HepG2 (cell line): ENCODE results near the gene ZNF446. TPM values are rescaled to one million over a fixed set of nuclear protein-coding genes. Genes with fewer than 3 reads are reported as not detected.
A peak's percentile ranks its signal among the peaks of the same experiment; 100 is the strongest.

ENCODE experiments used
- BCL6 ChIP-seq: IDR thresholded peaks from 2 replicates; pipeline ENCODE4 v1.6.1; 2016; ENCODE audit warnings: missing genetic modification reagents, missing compliant biosample characterization
- DPF2 ChIP-seq: sonication (generic); formaldehyde crosslinking; IDR thresholded peaks from 2 replicates; pipeline ENCODE4 v1.4.0; 2020; ENCODE audit warnings: mild to moderate bottlenecking, low read depth, missing genetic modification reagents, borderline replicate concordance
- DR1 ChIP-seq: sonication (generic); formaldehyde crosslinking; IDR thresholded peaks from 2 replicates; pipeline ENCODE4 v1.8.0; 2021; ENCODE audit warnings: mild to moderate bottlenecking, missing genetic modification reagents, inconsistent platforms
- HHEX ChIP-seq: IDR thresholded peaks from 2 replicates; pipeline ENCODE4 v1.6.1; 2016; ENCODE audit warnings: control low read depth
- HMG20B ChIP-seq: conservative IDR thresholded peaks from 2 replicates; pipeline ENCODE4 v1.6.1; 2016; ENCODE audit warnings: missing genetic modification reagents, missing compliant biosample characterization
- IKZF1 ChIP-seq: fragments of 450-650 bp; IDR thresholded peaks from 2 replicates; pipeline ENCODE4 v1.7.1; 2016
- IRF2 ChIP-seq: IDR thresholded peaks from 2 replicates; pipeline ENCODE4 v1.6.1; 2018; ENCODE audit warnings: missing genetic modification reagents, missing compliant biosample characterization
- KDM5A ChIP-seq: fragments of 200-600 bp; sonication (generic); IDR thresholded peaks from 2 replicates; pipeline ENCODE4 v1.7.0; 2018; ENCODE audit warnings: antibody characterized with exemption, mild to moderate bottlenecking, low read length, borderline replicate concordance
- MXD4 ChIP-seq: IDR thresholded peaks from 2 replicates; pipeline ENCODE4 v1.6.1; 2016; ENCODE audit warnings: mild to moderate bottlenecking, missing biosample characterization, missing genetic modification reagents
- POGZ ChIP-seq: sonication (generic); formaldehyde crosslinking; IDR thresholded peaks from 2 replicates; pipeline ENCODE4 v1.4.0; 2020; ENCODE audit warnings: mild to moderate bottlenecking, missing genetic modification reagents
- SAP130 ChIP-seq: IDR thresholded peaks from 2 replicates; pipeline ENCODE4 v1.6.1; 2016; ENCODE audit warnings: low read depth
- SATB2 ChIP-seq: sonication (generic); formaldehyde crosslinking; IDR thresholded peaks from 2 replicates; pipeline ENCODE4 v1.5.0; 2020; ENCODE audit warnings: missing genetic modification reagents
- SMARCE1 ChIP-seq: fragments of 450-650 bp; IDR thresholded peaks from 2 replicates; pipeline ENCODE4 v1.6.1; 2017; ENCODE audit warnings: borderline replicate concordance
- TEAD2 ChIP-seq: sonication (generic); formaldehyde crosslinking; IDR thresholded peaks from 2 replicates; pipeline ENCODE4 v1.9.0; 2021; ENCODE audit warnings: missing genetic modification reagents
- ZNF768 ChIP-seq: sonication (generic); formaldehyde crosslinking; IDR thresholded peaks from 2 replicates; pipeline ENCODE4 v1.4.0; 2020; ENCODE audit warnings: missing genetic modification reagents
- ZSCAN30 ChIP-seq: sonication (generic); formaldehyde crosslinking; IDR thresholded peaks from 2 replicates; pipeline ENCODE4 v1.5.0; 2020; ENCODE audit warnings: mild to moderate bottlenecking, missing genetic modification reagents
- polyA plus RNA-seq, 8 experiments: library from polyadenylated mRNA; depleted of rRNA in 3 of 8; stranded (reverse) in 7 of 8; unstranded in 1 of 8; fragments of >200 nt; fragmentation: Illumina TruSeq in 4 of 8; extraction: Trizol in 4 of 8; gene quantifications; 2 replicates each; pipeline versions ENCODE4 v1.2.1 to v1.2.3, GENCODE V29; 2011 to 2016; ENCODE audit warnings: low read depth in 4 of 8, missing spikeins in 1 of 8, mixed read lengths in 1 of 8; ENCODE audit not compliant: insufficient read depth in 1 of 8
- total RNA-seq, 5 experiments: library from RNA; depleted of rRNA; stranded (reverse); fragments of >200 nt; fragmentation: Illumina TruSeq; extraction: Trizol; gene quantifications; 2 replicates each; pipeline ENCODE4 v1.2.3, GENCODE V29; 2016; ENCODE audit warnings: low read depth in 1 of 5
- TF ChIP-seq, protein P1 (sequence below): sonication (generic); formaldehyde crosslinking; IDR thresholded peaks from 2 replicates; pipeline ENCODE4 v1.4.0; 2020; ENCODE audit warnings: missing genetic modification reagents
- TF ChIP-seq, protein P2 (sequence below): sonication (generic); formaldehyde crosslinking; IDR thresholded peaks from 2 replicates; pipeline ENCODE4 v1.4.0; 2020; ENCODE audit warnings: mild to moderate bottlenecking, missing genetic modification reagents
- TF ChIP-seq, protein P3 (sequence below), 2 experiments: sonication (generic) in 1 of 2; formaldehyde crosslinking in 1 of 2; IDR thresholded peaks; 2 replicates each; pipeline versions ENCODE4 v1.4.0 to v1.6.1; 2018 to 2020; ENCODE audit warnings: missing genetic modification reagents in 2 of 2, borderline replicate concordance in 1 of 2, low read depth in 1 of 2, mild to moderate bottlenecking in 1 of 2, missing biosample characterization in 1 of 2

ZNF446 gene
- total and polyA plus RNA-seq, 2 of the 13 experiments (the other 11 are each of a cell fraction or from before 2014, with no cell fraction given), result 3.0 to 3.6 TPM

DNA sequence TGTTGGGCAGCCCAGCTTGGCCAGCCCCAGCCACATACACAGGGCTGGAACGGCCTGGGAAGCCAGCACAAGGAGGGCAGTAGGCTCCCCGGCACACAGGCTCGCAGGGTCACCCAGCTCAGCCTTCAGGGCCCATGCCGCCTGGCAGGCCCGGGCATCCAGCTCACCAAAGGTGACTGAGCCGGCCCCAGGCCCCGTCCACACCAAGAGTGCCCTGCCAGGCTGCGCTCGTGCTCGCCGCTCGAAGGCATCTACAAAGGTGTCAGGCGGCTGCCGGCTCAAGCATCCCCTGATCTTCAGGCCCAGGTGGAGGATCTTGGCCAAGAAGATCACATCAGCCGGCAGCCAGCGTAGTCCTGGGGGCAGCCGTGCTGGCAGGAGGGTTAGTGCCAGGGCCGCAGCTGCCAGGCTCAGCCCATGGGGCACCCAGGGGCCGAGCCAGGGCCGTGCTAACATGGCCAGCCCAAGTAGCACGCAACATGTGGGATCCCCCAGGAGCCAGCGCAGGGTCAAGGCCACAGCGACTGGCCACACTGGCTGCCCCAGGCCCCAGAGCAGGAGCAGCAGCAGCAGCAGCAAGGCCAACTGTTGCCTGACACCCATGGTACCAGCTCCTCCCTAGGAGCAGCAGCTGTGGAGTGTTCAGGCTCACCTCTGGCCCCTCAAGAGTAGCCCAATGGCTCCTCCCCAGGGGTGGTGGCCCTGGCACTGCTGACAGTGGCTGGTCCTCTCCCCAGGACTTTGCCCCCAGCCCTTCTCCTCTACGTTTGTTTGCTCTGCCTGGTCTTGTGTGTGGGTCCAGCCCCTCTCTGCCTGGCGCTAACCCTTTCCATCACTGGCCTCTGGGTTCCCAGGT lies 35.4 kb downstream of the ZNF446 start, which contains the start of gene SLC27A5 (continued):
- TF ChIP-seq, protein P1, sequence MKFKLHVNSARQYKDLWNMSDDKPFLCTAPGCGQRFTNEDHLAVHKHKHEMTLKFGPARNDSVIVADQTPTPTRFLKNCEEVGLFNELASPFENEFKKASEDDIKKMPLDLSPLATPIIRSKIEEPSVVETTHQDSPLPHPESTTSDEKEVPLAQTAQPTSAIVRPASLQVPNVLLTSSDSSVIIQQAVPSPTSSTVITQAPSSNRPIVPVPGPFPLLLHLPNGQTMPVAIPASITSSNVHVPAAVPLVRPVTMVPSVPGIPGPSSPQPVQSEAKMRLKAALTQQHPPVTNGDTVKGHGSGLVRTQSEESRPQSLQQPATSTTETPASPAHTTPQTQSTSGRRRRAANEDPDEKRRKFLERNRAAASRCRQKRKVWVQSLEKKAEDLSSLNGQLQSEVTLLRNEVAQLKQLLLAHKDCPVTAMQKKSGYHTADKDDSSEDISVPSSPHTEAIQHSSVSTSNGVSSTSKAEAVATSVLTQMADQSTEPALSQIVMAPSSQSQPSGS (CRISPR knock-in tag), result peak; percentile 35; the same call in 1 of the 2 replicates
- TF ChIP-seq HMG20B (CRISPR knock-in tag) (0 out of 2 replicates have a peak, but pooled peaks have one; percentile 20), ZNF768 (CRISPR knock-in tag) (no peak; the same call in 1 of the 2 replicates), TEAD2 (no peak), KDM5A (no peak), BCL6 (CRISPR knock-in tag) (peak; percentile 51; the same call in 1 of the 2 replicates), DR1 (peak; percentile 65; the same call in 1 of the 2 replicates), SATB2 (CRISPR knock-in tag) (no peak), IRF2 (CRISPR knock-in tag) (peak; percentile 42; the same call in 1 of the 2 replicates), HHEX (no peak), MXD4 (CRISPR knock-in tag) (no peak), SAP130 (CRISPR knock-in tag) (peak; percentile 83), DPF2 (CRISPR knock-in tag) (peak; percentile 63; the same call in 1 of the 2 replicates), SMARCE1 (no peak), POGZ (CRISPR knock-in tag) (no peak; the same call in none of the 2 replicates), IKZF1 (no peak), ZSCAN30 (CRISPR knock-in tag) (no peak)
- TF ChIP-seq, protein P2, sequence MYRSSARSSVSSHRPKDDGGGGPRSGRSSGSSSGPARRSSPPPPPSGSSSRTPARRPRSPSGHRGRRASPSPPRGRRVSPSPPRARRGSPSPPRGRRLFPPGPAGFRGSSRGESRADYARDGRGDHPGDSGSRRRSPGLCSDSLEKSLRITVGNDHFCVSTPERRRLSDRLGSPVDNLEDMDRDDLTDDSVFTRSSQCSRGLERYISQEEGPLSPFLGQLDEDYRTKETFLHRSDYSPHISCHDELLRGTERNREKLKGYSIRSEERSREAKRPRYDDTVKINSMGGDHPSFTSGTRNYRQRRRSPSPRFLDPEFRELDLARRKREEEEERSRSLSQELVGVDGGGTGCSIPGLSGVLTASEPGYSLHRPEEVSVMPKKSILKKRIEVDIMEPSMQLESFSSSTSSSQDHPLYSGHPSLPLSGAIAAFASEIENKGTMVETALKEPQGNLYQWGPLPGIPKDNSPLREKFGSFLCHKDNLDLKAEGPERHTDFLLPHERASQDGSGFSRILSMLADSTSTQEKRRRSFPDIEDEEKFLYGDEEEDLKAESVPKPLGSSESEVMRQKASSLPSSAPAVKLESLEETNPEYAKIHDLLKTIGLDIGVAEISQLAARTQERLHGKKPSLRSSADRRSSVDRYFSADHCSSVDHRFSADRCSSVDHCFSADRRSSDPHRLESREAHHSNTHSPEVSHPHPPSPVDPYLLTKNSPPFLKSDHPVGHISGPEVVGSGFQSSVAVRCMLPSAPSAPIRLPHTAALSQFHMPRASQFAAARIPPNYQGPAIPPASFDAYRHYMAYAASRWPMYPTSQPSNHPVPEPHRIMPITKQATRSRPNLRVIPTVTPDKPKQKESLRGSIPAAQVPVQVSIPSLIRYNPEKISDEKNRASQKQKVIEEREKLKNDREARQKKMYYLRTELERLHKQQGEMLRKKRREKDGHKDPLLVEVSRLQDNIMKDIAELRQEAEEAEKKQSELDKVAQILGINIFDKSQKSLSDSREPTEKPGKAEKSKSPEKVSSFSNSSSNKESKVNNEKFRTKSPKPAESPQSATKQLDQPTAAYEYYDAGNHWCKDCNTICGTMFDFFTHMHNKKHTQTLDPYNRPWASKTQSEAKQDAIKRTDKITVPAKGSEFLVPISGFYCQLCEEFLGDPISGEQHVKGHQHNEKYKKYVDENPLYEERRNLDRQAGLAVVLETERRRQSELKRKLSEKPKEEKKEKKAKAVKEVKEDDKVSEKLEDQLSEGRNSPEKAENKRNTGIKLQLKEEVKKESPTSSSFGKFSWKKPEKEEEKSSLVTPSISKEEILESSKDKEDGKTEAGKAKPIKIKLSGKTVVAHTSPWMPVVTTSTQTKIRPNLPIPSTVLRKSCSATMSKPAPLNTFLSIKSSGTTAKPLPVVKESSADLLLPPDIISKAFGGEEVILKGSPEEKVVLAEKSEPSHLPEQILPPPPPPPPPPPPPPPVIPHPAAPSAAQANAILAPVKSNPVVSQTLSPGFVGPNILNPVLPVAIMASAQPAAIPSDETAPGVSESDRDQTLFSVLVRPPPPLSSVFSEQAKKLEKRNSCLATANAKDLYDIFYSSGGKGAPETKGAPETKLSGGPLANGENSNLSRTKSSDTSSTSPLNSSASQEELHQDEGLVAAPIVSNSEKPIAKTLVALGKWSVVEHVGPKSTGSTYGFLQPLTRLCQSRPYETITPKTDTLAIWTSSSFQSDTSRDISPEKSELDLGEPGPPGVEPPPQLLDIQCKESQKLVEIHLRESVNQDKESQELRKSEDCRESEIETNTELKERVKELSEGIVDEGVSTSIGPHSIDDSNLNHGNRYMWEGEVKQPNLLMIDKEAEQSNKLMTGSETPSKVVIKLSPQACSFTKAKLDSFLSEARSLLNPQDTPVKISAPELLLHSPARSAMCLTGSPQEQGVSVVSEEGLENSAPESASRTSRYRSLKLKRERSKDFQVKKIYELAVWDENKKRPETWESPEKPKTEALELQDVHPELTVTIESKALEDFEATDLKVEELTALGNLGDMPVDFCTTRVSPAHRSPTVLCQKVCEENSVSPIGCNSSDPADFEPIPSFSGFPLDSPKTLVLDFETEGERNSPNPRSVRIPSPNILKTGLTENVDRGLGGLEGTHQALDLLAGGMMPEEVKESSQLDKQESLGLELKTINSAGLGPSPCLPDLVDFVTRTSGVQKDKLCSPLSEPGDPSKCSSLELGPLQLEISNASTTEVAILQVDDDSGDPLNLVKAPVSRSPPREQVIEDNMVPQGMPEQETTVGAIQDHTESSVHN (CRISPR knock-in tag), result no peak; the same call in 1 of the 2 replicates
- TF ChIP-seq, protein P3, sequence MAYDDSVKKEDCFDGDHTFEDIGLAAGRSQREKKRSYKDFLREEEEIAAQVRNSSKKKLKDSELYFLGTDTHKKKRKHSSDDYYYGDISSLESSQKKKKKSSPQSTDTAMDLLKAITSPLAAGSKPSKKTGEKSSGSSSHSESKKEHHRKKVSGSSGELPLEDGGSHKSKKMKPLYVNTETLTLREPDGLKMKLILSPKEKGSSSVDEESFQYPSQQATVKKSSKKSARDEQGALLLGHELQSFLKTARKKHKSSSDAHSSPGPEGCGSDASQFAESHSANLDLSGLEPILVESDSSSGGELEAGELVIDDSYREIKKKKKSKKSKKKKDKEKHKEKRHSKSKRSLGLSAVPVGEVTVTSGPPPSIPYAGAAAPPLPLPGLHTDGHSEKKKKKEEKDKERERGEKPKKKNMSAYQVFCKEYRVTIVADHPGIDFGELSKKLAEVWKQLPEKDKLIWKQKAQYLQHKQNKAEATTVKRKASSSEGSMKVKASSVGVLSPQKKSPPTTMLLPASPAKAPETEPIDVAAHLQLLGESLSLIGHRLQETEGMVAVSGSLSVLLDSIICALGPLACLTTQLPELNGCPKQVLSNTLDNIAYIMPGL (CRISPR knock-in tag; IDR thresholded peaks at IDR 0.05; ENCODE audit: borderline replicate concordance in 1 of 2, low read depth in 1 of 2), result 0 out of 4 replicates have a peak, but pooled peaks of 1 of the 2 experiments have one; percentile 36
